Nephron (organoid): Measurements from ENCODE around the gene APOL6.

ENCODE experiments used
- H3K27ac Mint-ChIP-seq, 3 experiments: 2 replicates each; pipeline ENCODE4 v1.8.0; 2020; ENCODE audit warnings: mixed read lengths in 3 of 3, mild to moderate bottlenecking in 2 of 3, moderate library complexity in 1 of 3
- H3K27me3 Mint-ChIP-seq: 2 replicates; pipeline ENCODE4 v1.8.0; 2021; ENCODE audit warnings: low read depth, mild to moderate bottlenecking, moderate library complexity, mixed read lengths
- H3K36me3 Mint-ChIP-seq: 2 replicates; pipeline ENCODE4 v1.8.0; 2020; ENCODE audit warnings: low read depth, mixed read lengths
- H3K4me1 Mint-ChIP-seq: 2 replicates; pipeline ENCODE4 v1.8.0; 2020; ENCODE audit warnings: mixed read lengths
- H3K4me3 Mint-ChIP-seq, 3 experiments: 2 replicates each; pipeline ENCODE4 v1.8.0; 2020; ENCODE audit warnings: mild to moderate bottlenecking in 3 of 3, mixed read lengths in 3 of 3, moderate library complexity in 2 of 3
- H3K9me3 Mint-ChIP-seq: 2 replicates; pipeline ENCODE4 v1.8.0; 2020; ENCODE audit warnings: mixed read lengths
- TF ChIP-seq, protein P1 (sequence below), 3 experiments: fragments of 200-600 bp; sonication (generic); IDR thresholded peaks; one replicate each; pipeline ENCODE4 v1.5.0; 2021; ENCODE audit warnings: antibody characterized with exemption in 3 of 3; ENCODE audit not compliant: unreplicated experiment in 3 of 3

Gene APOL6

DNA sequence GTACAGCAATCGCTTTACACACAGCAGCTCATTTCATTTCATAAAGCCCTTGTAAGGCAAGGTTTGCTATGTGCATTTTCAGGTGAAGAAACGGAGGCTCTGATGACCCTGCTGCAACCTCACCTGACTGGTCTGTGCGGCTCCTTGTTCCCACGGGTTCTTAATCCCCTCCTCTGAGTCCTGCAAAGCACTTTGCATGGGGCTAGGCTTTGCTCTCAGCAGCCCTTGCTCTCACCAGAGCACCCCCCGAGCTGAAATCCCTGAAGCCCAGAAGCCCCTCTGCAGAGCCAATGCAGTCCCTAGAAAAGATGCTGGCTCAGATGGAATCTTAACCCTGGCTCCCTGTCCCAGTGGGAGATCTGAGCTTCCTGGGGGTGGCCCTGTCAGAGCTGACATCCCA is 11.0 kb upstream of the APOL6 start:
- Mint-ChIP-seq H3K9me3 (peaks cover 2% of the 10 kb centered on the region), H3K4me1 (peaks cover 31% of the 10 kb centered on the region)

DNA sequence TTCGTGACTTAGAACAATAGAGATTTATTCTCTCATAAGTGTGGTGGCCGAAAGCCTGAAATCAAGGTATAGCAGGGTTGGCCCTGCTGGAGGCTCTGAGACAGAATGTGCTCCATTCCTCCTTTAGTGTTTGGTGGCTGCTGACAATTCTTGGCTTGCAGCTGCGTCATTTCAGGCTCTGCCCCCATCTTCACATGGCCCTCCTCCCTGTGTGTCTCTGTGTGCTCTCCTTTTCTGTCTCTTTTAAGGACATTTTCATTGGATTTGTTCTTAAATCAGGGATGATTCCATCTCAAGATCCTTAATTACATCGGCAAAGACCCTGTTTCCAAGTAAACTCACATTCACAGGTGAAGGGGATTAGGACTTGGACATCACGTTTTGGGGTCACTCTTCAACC is 10.2 kb upstream of the APOL6 start:
- Mint-ChIP-seq H3K4me1 (peaks cover 27% of the 10 kb centered on the region), H3K36me3 (no peaks in the 10 kb centered on the region)
- TF ChIP-seq, protein P1, sequence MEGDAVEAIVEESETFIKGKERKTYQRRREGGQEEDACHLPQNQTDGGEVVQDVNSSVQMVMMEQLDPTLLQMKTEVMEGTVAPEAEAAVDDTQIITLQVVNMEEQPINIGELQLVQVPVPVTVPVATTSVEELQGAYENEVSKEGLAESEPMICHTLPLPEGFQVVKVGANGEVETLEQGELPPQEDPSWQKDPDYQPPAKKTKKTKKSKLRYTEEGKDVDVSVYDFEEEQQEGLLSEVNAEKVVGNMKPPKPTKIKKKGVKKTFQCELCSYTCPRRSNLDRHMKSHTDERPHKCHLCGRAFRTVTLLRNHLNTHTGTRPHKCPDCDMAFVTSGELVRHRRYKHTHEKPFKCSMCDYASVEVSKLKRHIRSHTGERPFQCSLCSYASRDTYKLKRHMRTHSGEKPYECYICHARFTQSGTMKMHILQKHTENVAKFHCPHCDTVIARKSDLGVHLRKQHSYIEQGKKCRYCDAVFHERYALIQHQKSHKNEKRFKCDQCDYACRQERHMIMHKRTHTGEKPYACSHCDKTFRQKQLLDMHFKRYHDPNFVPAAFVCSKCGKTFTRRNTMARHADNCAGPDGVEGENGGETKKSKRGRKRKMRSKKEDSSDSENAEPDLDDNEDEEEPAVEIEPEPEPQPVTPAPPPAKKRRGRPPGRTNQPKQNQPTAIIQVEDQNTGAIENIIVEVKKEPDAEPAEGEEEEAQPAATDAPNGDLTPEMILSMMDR (IDR thresholded peaks at IDR 0.05; ENCODE audit: unreplicated experiment in 3 of 3): no peak

More for the DNA sequence above, 11.0 kb upstream of the APOL6 start:
- H3K4me3 Mint-ChIP-seq: no peak overlapping the region
- TF ChIP-seq, protein P1 (IDR thresholded peaks at IDR 0.05; ENCODE audit: unreplicated experiment in 3 of 3): no peak
- H3K27ac Mint-ChIP-seq: peak overlapping the region in 2 of 3 experiments; percentile 90 to 96
- no peaks in the 10 kb centered on the region for H3K36me3 Mint-ChIP-seq
- no peaks in the 10 kb centered on the region for H3K27me3 Mint-ChIP-seq

DNA sequence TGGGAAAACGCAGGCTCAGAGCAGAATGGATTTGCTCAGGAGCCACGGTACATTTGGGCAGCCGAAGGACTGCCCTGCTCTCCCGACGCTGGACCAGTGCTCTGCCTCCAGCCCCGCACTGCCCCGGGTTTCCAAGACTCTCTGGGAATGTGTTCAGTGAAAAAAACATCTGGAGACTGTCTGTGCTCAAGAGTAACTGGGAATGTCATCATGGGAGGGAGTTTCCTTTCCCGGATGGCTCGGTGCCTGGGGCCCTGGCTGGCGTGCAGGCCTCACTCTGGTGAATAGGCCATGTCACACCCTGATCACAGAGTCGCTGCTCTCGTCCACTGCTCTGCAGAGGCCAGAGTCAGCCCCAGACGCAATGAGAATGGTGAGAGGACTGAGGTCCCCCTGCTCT is 9.8 kb upstream of the APOL6 start:
- Mint-ChIP-seq H3K27me3 (no peaks in the 10 kb centered on the region), H3K4me1 (peaks cover 24% of the 10 kb centered on the region)

More for the DNA sequence above, 10.2 kb upstream of the APOL6 start:
- Mint-ChIP-seq H3K4me3 (no peak overlapping the region), H3K27ac (peak overlapping the region; percentile 90 to 96 (median 93)), H3K9me3 (peaks cover 2% of the 10 kb centered on the region), H3K27me3 (no peaks in the 10 kb centered on the region)

DNA sequence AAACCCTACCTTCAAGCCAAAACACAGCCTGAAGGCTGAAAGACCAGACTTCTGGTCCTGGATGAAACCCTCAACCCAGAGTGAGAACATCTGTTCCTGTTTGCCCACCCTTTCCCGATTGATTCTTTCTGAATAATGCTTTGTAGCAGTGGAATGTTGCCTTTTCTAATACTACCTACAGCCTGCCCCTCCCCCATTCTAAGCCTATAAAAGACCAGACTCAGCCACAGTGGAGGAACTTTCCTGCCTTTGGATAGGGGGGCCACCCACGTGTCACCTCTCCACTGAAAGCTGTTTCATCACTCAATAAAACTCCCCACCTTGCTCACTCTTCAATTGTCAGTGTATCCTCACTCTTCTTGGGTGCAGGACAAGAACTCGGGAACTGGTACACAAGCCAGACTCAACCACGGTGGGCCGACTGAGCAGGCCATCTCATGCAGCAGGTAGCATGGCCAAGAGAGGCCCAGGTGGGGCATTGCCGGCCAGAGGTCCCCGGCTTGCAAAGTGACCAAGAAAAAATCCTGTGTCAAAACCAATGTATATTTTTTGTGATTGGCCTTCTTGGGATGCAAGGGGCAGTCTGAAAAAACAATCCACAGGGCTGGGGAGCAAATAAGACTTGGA is 6.6 kb upstream of the APOL6 start:
- Mint-ChIP-seq H3K27me3 (no peaks in the 10 kb centered on the region), H3K4me3 (no peak overlapping the region), H3K36me3 (no peaks in the 10 kb centered on the region), H3K27ac (peak overlapping the region in 1 of 3 experiments; percentile 25), H3K9me3 (no peaks in the 10 kb centered on the region), H3K4me1 (peaks cover 24% of the 10 kb centered on the region)
- TF ChIP-seq, protein P1 (IDR thresholded peaks at IDR 0.05; ENCODE audit: unreplicated experiment in 3 of 3): no peak

More for the DNA sequence above, 9.8 kb upstream of the APOL6 start:
- Mint-ChIP-seq H3K27ac (peak overlapping the region; percentile 90 to 96 (median 93)), H3K4me3 (peak overlapping the region in 2 of 3 experiments; percentile 3 to 4), H3K36me3 (no peaks in the 10 kb centered on the region), H3K9me3 (peaks cover 2% of the 10 kb centered on the region)
- TF ChIP-seq, protein P1 (IDR thresholded peaks at IDR 0.05; ENCODE audit: unreplicated experiment in 3 of 3): no peak

DNA sequence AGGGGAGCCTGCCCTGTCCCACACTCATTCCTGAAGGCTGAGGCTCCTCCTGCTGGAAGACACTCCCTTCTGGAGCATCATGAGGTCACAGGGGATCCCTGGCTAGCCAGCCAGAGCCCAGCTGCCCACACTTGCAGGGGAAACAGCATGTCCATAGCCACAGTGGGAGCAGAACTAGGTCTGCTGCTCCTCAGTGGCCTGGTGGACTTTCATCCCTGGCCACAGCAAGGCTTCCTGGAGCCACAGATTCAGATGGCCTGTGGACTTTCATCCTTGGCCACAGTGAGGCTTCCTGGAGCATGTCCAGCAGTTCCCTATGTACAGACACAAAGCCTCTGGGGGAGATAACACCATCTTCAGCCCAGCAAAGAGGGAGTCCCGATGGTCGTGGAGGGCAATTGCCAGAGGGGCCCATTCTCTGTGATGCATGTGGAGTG is 5.9 kb upstream of the APOL6 start:
- peak overlapping the region in 2 of 3 experiments; percentile 25 to 56 for H3K27ac Mint-ChIP-seq
- no peaks in the 10 kb centered on the region for H3K36me3 Mint-ChIP-seq
- no peaks in the 10 kb centered on the region for H3K9me3 Mint-ChIP-seq
- H3K4me3 Mint-ChIP-seq: no peak overlapping the region
- H3K4me1 Mint-ChIP-seq: peaks cover 26% of the 10 kb centered on the region
- no peaks in the 10 kb centered on the region for H3K27me3 Mint-ChIP-seq
- TF ChIP-seq, protein P1 (IDR thresholded peaks at IDR 0.05; ENCODE audit: unreplicated experiment in 3 of 3): no peak

DNA sequence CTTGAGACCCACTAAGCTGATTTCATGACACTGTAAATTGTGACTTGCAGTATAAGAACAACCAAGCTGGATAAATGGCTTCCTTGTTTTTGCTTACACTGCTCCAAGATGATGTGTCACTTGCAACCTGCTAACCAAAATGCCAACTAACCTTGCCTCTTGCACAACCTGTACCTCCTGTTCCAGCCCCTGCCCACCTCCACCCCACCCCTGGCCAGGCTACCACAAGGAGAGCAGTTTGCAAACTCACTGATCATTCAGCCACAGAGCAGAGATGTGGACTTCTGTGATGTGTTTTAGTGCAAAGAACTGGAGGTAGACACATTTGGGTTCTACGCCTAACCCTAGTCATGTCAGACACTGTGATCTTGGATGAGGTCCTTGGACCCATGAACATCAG is 4.3 kb upstream of the APOL6 start:
- Mint-ChIP-seq H3K4me3 (no peak overlapping the region), H3K36me3 (no peaks in the 10 kb centered on the region), H3K4me1 (peaks cover 22% of the 10 kb centered on the region), H3K9me3 (no peaks in the 10 kb centered on the region), H3K27ac (no peak overlapping the region), H3K27me3 (no peaks in the 10 kb centered on the region)
- TF ChIP-seq, protein P1 (IDR thresholded peaks at IDR 0.05; ENCODE audit: unreplicated experiment in 3 of 3): no peak
